Sigmoid colon (tissue), 7 donors: Measurements from ENCODE around the gene WNK2. TPM values are rescaled to one million over a fixed set of nuclear protein-coding genes. Genes with fewer than 3 reads are reported as not detected.
"Not testable (repeated sequence)": the region's sequence is repeated elsewhere in the genome, so short reads cannot be mapped to it uniquely, and the experiment has no call there.

Experiments used
- DNase-seq: peaks from one replicate; pipeline ENCODE4 v3.0.0-alpha.2; 2019
- H3K27ac ChIP-seq, 4 donors: fragments of 200-600 bp; sonication (generic); one replicate each; pipeline ENCODE4 v1.5.1; 2016 to 2019; ENCODE audit warnings: mild to moderate bottlenecking in 1 of 4
- H3K27me3 ChIP-seq, 3 donors: fragments of 200-600 bp; sonication (generic); one replicate each; pipeline ENCODE4 v1.5.1; 2019; ENCODE audit warnings: mild to moderate bottlenecking in 1 of 3
- H3K36me3 ChIP-seq, 4 donors: fragments of 200-600 bp; sonication (generic); one replicate each; pipeline ENCODE4 v1.5.1; 2016 to 2019
- H3K4me1 ChIP-seq, 4 donors: fragments of 200-600 bp; sonication (generic); one replicate each; pipeline ENCODE4 v1.5.1; 2017 to 2019
- H3K4me3 ChIP-seq, 4 donors: fragments of 200-600 bp; sonication (generic); one replicate each; pipeline ENCODE4 v1.5.1; 2017 to 2019; ENCODE audit warnings: mild to moderate bottlenecking in 2 of 4, moderate library complexity in 1 of 4
- H3K9me3 ChIP-seq, 4 donors: fragments of 200-600 bp in 3 of 4; sonication (generic) in 3 of 4; one replicate each; pipeline versions ENCODE4 v1.5.1 to v1.6.1; 2013 to 2019
- CTCF ChIP-seq, 4 experiments: fragments of 450-650 bp in 3 of 4; fragments of 200-600 bp in 1 of 4; IDR thresholded peaks; one replicate each; pipeline ENCODE4 v1.5.1; 2016 to 2019; ENCODE audit warnings: antibody characterized with exemption in 4 of 4, mild to moderate bottlenecking in 3 of 4, moderate library complexity in 2 of 4
- EP300 ChIP-seq, 4 donors: sonication (generic); formaldehyde crosslinking; IDR thresholded peaks; one replicate each; pipeline ENCODE4 v1.6.1; 2017; ENCODE audit warnings: antibody characterized with exemption in 4 of 4
- POLR2A ChIP-seq, 2 donors: fragments of 450-650 bp; IDR thresholded peaks; one replicate each; pipeline ENCODE4 v1.6.1; 2016; ENCODE audit warnings: antibody characterized with exemption in 2 of 2, mild to moderate bottlenecking in 2 of 2, moderate library complexity in 2 of 2
- POLR2AphosphoS5 ChIP-seq, 4 donors: sonication (generic); formaldehyde crosslinking; IDR thresholded peaks; one replicate each; pipeline ENCODE4 v1.6.1; 2017; ENCODE audit warnings: antibody characterized with exemption in 4 of 4
- WGBS, 2 donors: extraction: QIAGEN DNeasy Blood & Tissue Kit; methylation state at CpG; one replicate each; pipeline ENCODE4 v1.1.7; 2013; 5-methylcytosine and 5-hydroxymethylcytosine counted together
- intact Hi-C: fragments of 100-400 bp; cut with DNase I; formaldehyde crosslinking; loops from one replicate; pipeline ENCODE4 v1.15.1; 2023
- polyA plus RNA-seq, 3 donors: library from polyadenylated mRNA; stranded (reverse); fragments of 200-250 nt; gene quantifications; one replicate each; pipeline ENCODE4 v1.2.3, GENCODE V29; 2013
- total RNA-seq, 4 donors: library from RNA; depleted of rRNA; stranded (reverse); fragments of >200 nt; gene quantifications; one replicate each; pipeline ENCODE4 v1.1.0, GENCODE V29; 2016
- donor health status: healthy with polysubstance abuse.
- donor health status: Bipolar disorder and iron deficiency.
- donor health status: healthy.

The WNK2 gene
- total and polyA plus RNA-seq, 7 donors, result 12.6 to 95.8 (median 20.0) TPM

- Histone ChIP-seq H3K27me3 (no peaks in the 10 kb centered on the region), H3K27ac (no peak overlapping the region), H3K4me3 (no peak overlapping the region), H3K36me3 (no peaks in the 10 kb centered on the region), H3K4me1 (peaks cover 0 to 25% (median 18%) of the 10 kb centered on the region in 4 donors), H3K9me3 (no peaks in the 10 kb centered on the region)
- no peak for DNase-seq
- WGBS, 2 donors, result 61 to 78% methylated on average over 7 of the region's 7 CpGs
- TF ChIP-seq POLR2AphosphoS5 (IDR thresholded peaks at IDR 0.05) (no peak), CTCF (IDR thresholded peaks at IDR 0.05) (no peak), POLR2A (IDR thresholded peaks at IDR 0.05) (no peak), EP300 (IDR thresholded peaks at IDR 0.05) (no peak)
- intact Hi-C loops, result loop anchor here (10.0 kb wide), 1 partner anchor 133 kb away; no protein-coding TSS in a partner anchor
These were observed 45.7 kb upstream of the WNK2 start for GRCh38 chr9:93138171-93138764.

DNA sequence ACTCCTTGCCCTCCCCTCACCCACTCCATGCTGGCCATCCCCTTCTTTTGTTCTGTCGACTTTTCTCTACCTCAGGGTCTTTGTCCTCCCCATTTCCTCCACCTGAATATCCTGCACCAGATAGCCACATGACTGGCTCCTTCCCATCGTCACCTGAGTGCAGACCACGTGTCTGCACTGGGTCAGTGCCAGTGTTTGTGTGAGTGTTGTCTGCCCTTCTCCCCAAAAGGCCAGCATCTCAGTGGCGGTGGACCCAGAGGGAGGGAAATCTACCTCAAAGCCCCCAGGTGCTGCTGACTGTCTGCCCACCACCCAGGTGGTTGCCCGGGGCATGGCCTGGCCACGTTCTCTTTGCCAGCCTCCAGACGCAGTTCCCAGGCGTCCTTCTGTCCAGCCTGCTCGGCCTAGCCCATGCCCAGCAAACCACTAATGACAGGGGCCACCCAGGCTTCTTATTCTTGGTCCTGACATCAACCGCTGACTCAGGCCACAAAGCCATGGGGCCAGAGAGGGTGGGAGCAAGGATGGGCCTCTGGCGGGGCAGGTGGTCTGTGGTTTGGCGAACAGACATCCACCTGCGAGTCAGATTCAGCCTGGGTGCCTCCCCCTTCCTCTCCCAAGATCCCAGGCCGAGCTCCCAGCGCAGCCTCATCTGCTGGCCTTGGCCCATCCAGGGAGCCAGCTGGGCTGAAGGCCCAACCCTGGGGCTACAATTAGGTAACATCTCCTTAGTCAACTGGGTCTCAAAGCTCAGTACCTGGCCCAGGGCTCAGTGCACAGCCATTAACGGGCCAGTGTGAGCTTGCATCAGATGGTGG is 44.4 kb upstream of the WNK2 start:
- WGBS, 2 donors, result 79 to 89% methylated on average over 16 of the region's 16 CpGs
- TF ChIP-seq POLR2A (IDR thresholded peaks at IDR 0.05) (no peak), EP300 (IDR thresholded peaks at IDR 0.05) (no peak), POLR2AphosphoS5 (IDR thresholded peaks at IDR 0.05) (no peak), CTCF (IDR thresholded peaks at IDR 0.05) (no peak)
- H3K27ac ChIP-seq, result no peak overlapping the region
- no peak overlapping the region for H3K4me3 ChIP-seq
- H3K9me3 ChIP-seq, result no peaks in the 10 kb centered on the region
- H3K4me1 ChIP-seq, result peaks cover 0 to 30% (median 18%) of the 10 kb centered on the region in 4 donors
- no peaks in the 10 kb centered on the region for H3K36me3 ChIP-seq
- no peak for DNase-seq
- no peaks in the 10 kb centered on the region for H3K27me3 ChIP-seq
- intact Hi-C loops, result loop anchor here (10.0 kb wide), 1 partner anchor 135 kb away; no protein-coding TSS in a partner anchor

DNA sequence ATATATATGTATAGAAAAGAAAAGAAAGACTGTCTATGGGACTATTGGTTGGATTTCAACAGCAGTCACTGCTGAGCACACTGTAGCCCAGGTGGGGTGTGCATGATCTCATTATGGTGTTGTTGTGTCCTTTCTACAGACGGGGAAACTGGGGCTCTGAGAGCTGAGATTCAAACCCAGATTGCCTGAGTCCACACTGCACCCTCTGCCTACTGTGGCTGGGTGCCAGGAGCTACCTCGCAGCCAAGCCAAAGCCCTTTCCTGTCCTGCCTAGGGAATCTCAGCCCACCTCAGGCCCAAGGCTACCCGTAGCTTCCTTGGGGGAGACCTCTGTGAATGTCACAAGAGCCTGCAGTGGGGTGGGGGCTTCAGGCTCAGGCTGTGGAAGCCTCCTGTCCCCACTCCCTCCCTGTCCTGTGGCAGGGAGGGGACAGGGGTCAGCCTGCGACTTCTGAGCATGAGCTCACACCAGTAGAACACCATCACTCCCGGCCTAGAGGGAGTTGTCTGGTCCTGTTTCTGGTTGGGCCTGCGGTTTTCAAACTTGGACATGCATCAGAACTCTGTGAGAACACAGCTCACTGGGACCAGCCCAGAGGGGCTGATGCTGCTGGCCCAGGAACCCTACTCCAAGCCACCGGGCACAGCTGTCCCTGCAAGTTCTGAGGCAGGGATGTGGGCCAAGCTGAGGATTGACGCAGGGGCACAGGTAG is 42.0 kb upstream of the WNK2 start:
- no peaks in the 10 kb centered on the region for H3K9me3 ChIP-seq
- H3K27ac ChIP-seq, result no peak overlapping the region
- H3K4me3 ChIP-seq, result no peak overlapping the region
- H3K4me1 ChIP-seq, result peaks cover 0 to 11% (median 5%) of the 10 kb centered on the region in 4 donors
- intact Hi-C loops, result no loop called here
- no peak for TF ChIP-seq POLR2A (IDR thresholded peaks at IDR 0.05)
- no peak for TF ChIP-seq POLR2AphosphoS5 (IDR thresholded peaks at IDR 0.05)
- no peak for TF ChIP-seq CTCF (IDR thresholded peaks at IDR 0.05)
- TF ChIP-seq EP300 (IDR thresholded peaks at IDR 0.05), result no peak
- no peak for DNase-seq
- no peaks in the 10 kb centered on the region for H3K27me3 ChIP-seq
- WGBS, 2 donors, result 80 to 90% methylated on average over 8 of the region's 8 CpGs
- H3K36me3 ChIP-seq, result no peaks in the 10 kb centered on the region

DNA sequence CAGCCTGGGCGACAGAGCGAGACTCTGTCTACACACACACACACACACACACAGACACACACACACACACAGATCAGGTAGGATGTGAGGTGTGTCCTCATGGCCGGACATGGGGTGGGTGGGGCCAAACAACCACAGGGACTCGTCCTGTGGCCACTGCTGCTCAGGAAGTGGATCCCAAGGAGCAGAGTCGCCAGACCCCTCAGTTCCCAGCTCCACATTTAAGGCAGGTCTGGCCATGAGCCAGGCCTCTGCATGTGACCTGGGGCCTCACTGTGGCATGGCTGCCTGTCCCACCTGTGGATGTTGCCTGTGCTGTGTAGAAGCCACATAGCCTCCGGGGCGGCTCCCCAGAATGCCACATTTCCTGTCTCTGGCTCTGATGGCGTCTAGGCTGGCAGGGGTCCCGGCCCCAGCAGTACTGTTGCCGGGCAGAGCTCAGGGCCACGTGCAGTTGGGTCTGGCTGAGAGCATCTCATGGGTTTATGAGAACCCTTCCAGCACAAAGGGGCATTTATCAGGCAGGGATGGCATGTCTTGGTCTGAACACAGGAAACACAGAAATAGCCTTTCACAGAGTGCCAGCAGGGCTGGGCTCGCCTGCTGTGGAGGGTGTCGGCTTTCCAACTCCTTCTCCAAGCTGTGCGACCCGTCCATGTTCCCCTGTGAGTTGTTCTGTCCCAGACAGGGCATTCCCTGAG is 40.0 kb upstream of the WNK2 start:
- Histone ChIP-seq H3K9me3 (no peaks in the 10 kb centered on the region), H3K27ac (peak overlapping the region; percentile 1 to 45 (median 12)), H3K4me3 (no peak overlapping the region), H3K36me3 (no peaks in the 10 kb centered on the region), H3K27me3 (no peaks in the 10 kb centered on the region), H3K4me1 (peaks cover 0 to 11% (median 5%) of the 10 kb centered on the region in 4 donors)
- DNase-seq, result no peak
- TF ChIP-seq POLR2AphosphoS5 (IDR thresholded peaks at IDR 0.05) (peak in 2 of 4 donors; percentile 22 to 24), CTCF (IDR thresholded peaks at IDR 0.05) (no peak)
- WGBS, 2 donors, result 34 to 42% methylated on average over 15 of the region's 15 CpGs
- intact Hi-C loops, result no loop called here

GRCh38 chr9:93146696-93147095 is 37.2 kb upstream of the WNK2 start:
- H3K4me1 ChIP-seq, result peaks cover 0 to 11% (median 5%) of the 10 kb centered on the region in 4 donors
- DNase-seq, H3K27me3 ChIP-seq, intact Hi-C loops, H3K27ac ChIP-seq, H3K4me3 ChIP-seq, H3K36me3 ChIP-seq, H3K9me3 ChIP-seq: not testable (repeated sequence)
- WGBS, 2 donors, result 81 to 88% methylated on average over 6 of the region's 6 CpGs
